Measurements from ENCODE around the gene PRKD2. TPM values are rescaled to one million over a fixed set of nuclear protein-coding genes. Genes with fewer than 3 reads are reported as not detected.

Gene PRKD2
- total RNA-seq, 1 donor from 2014 or later: 171 TPM

- intact Hi-C loops (cut with micrococcal nuclease): loop anchor here (1.0 to 10.0 kb wide), 8 partner anchors 10 to 1000 kb away; partner anchors contain the start of genes CCDC61, DACT3, DMWD and FKRP
Observed at GRCh38 chr19:46714444-46715106, 2.3 kb downstream of the PRKD2 start.

DNA sequence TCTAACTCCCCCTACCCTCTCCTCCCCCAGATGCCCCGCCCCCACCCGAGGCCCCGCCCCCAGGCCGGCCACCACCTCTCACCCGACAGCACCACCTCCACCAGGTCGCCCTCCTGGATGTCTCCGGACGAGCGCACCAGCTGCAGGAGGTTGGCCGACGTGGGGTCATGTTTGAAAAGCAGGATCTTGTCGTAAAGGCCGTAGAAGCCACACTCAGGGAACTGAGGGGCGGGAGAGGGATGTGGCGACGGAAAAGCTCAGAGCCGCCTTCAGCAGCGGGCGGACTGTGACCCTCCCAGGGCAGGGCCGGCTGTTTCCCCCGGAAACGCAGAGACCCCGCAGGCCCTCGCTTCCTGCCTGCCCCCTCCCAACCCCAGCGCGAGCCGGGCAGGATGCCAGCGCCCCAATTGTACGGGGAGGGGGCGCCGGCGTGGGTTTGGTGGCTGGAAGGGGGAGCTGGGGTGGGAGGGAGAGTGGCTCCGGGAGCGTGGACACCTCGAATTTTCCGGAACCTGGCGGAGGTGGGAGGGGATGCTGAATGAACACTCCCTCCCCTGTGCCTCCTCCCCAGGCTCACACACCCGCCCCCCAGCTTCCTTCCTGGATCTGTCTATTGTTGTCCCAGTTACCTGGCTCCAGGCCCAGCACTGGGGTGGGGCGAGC is 3.0 kb downstream of the PRKD2 start:
- intact Hi-C loops (cut with micrococcal nuclease): loop anchor here (1.0 to 10.0 kb wide), 8 partner anchors 10 to 999 kb away; partner anchors contain the start of genes CCDC61, DACT3, DMWD and FKRP

GRCh38 chr19:46712768-46713338 is 4.1 kb downstream of the PRKD2 start:
- intact Hi-C loops (cut with micrococcal nuclease): loop anchor here (5.0 to 10.0 kb wide), 4 partner anchors 532 to 998 kb away; partner anchors contain the start of genes CCDC61 and DMWD

- intact Hi-C loops (cut with micrococcal nuclease): loop anchor here (5.0 to 10.0 kb wide), 4 partner anchors 534 to 996 kb away; partner anchors contain the start of genes CCDC61 and DMWD
Observed at GRCh38 chr19:46710687-46711086, 6.2 kb downstream of the PRKD2 start.

- intact Hi-C loops (cut with micrococcal nuclease): loop anchor here (1.0 kb wide), 3 partner anchors 10 to 44 kb away; no protein-coding TSS in a partner anchor
Observed at GRCh38 chr19:46704379-46705076, 12.4 kb downstream of the PRKD2 start.

GRCh38 chr19:46700704-46701103 is 16.2 kb downstream of the PRKD2 start:
- intact Hi-C loops (cut with micrococcal nuclease): no loop called here

DNA sequence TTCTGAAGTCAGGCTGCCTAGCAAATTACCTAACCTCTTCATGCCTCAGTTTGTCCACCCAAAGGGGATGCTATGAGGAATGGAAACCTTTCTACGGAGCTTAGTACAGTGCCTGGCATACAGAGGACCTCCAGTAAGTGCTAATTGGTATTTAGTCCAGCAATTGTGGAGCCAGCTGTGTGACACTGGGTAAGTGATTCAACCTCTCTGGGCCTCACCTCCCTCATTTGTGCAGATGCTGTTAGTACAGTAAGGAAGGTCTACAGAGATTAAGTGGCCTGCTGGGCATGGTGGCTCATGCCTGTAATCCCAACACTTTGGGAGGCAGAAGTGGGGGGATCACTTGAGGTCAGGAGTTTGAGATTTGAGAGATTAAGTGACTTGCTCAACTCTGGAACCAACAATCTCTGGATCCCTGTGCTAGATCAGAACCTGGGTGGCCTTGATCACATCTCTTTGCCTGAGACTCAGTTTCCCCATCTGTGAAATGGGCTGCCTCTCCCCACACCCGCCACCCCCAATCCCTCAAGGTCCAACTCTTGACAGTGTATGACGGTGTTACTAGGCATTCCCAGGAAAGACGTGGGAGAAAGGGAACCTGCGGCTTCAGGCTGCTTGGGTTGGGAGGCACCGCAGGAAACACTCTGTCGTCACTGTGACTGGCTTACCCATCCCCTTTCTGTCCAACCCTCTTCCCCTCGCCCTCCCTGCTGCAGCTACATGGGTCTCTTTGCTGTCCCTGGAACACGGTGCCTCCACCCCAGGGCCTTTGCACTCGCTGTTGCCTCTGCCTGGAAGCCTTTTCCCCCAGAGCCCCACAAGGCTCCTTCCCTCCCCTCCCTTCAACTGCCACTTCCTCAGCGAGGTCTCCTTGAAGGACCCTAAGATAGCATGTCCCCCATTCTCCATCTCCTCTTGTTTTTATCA is 18.3 kb downstream of the PRKD2 start:
- intact Hi-C loops (cut with micrococcal nuclease): no loop called here

GRCh38 chr19:46697204-46697960 is 19.5 kb downstream of the PRKD2 start:
- intact Hi-C loops (cut with micrococcal nuclease): no loop called here

GRCh38 chr19:46696866-46697203 is 20.1 kb downstream of the PRKD2 start:
- intact Hi-C loops (cut with micrococcal nuclease): no loop called here

DNA sequence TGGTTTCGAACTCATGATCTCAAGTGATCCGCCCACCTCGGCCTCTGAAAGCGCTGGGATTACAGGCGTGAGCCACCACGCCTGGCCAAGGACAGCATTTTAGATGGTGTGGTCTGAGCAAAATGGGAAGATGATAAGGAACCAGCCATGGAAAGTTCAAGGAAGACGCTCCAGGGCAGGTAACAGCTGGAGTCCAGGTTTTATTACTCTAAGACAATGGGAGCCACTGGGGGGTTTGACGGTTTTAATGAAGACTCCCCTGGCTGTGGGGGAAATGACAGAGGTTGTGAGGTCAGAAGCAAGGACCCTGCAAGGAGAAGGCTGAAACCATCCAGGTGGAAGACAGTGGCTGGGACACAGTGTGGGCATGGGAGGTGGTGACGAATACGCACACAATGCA is 20.9 kb downstream of the PRKD2 start:
- intact Hi-C loops (cut with micrococcal nuclease): no loop called here

DNA sequence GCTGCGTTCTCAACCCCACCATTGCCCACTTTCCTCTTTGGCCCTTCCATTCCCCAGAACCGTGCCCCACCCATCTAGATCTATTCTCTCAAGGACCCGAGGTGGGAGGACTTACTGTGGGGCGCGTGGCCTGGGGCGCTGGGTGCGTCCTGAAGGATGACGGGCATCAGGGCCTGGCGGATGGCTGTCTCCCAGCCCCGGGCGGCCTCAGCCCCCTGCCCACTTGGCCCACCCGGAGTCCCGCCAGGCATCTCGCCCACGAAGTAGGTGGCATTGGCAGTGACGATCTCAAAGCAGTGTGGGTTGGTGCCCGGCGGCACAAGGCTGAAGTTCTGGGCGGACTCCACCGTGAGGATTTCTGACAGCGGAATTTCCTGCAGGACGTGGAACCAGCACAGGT is 23.2 kb downstream of the PRKD2 start:
- intact Hi-C loops (cut with micrococcal nuclease): no loop called here

DNA sequence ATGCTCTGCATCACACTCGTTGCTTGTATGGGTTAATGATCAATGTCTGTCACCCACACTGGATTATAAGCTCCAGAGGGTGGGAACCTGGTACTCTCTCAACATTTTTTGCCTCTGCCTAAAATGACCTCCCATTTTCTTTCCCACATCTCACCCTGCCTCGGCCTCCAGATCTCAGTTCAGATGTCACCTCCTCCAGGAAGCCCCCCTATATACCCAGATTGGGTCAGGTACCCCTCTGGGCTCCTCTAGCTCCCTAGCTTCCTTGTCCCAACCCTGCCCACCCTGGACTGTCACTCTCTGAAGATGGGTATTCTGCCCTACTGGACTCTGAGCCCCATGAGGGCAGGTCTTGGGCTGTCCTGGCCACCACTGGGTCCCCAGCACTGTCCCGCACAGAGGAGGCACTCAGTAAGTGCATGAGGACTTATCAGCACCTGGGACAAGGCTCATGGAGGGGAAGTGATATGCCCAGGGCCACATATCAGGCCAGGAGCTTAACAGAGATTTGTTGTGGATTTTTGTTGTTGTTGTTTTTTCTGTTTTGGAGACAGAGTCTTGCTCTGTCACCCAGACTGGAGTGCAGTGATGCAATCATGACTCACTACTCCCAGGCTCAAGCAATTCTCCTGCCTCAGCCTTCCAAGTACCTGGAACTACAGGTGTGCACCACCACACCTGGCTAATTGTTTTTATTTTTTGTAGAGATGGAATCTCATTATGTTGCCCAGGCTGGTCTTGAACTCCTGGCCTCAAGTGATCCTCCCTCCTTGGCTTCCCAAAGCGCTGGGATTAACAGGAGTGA is 23.8 kb downstream of the PRKD2 start:
- intact Hi-C loops (cut with micrococcal nuclease): no loop called here

- intact Hi-C loops (cut with micrococcal nuclease): no loop called here
Observed at GRCh38 chr19:46691948-46692347, 25.0 kb downstream of the PRKD2 start.

DNA sequence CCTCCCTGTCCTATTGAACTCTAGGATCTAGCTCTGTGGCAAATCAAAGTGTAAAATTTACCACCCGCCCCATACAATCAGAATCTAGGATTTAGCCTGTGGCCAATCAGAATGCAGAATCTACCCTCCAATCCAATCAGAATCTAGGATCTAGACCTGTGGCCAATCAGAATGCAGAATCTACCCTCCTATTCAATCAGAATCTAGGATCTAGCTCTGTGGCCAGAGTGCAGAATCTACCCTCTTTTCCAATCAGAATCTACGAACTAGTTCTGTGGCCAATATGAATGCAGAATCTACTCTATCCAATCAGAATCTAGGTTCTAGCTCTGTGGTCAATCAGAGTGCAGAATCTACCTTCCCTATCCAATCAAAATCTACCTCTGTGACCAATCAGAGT is 25.8 kb downstream of the PRKD2 start:
- intact Hi-C loops (cut with micrococcal nuclease): no loop called here

DNA sequence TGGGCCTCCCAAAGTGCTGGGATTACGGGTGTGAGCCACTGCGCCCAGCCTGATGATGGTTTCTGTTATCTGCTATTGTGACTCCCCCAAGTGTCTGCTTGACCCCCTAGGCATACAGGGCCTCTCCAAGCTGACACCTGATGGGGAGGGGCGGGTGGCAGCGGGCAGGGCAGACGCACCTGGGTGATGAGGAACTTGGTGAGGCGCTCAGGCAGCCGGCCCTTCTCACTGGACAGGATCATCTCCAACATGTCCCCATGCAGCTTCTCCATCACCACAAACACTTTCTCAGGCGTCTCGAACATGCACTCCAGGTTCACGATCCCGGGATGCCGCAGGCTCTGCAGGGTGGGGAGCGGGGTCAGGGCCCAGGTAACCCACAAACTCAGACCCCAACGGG is 27.6 kb downstream of the PRKD2 start:
- intact Hi-C loops (cut with micrococcal nuclease): no loop called here

GRCh38 chr19:46687438-46688145 is 29.3 kb downstream of the PRKD2 start:
- intact Hi-C loops (cut with micrococcal nuclease): no loop called here

GRCh38 chr19:46685189-46685588 is 31.7 kb downstream of the PRKD2 start:
- intact Hi-C loops (cut with micrococcal nuclease): no loop called here

DNA sequence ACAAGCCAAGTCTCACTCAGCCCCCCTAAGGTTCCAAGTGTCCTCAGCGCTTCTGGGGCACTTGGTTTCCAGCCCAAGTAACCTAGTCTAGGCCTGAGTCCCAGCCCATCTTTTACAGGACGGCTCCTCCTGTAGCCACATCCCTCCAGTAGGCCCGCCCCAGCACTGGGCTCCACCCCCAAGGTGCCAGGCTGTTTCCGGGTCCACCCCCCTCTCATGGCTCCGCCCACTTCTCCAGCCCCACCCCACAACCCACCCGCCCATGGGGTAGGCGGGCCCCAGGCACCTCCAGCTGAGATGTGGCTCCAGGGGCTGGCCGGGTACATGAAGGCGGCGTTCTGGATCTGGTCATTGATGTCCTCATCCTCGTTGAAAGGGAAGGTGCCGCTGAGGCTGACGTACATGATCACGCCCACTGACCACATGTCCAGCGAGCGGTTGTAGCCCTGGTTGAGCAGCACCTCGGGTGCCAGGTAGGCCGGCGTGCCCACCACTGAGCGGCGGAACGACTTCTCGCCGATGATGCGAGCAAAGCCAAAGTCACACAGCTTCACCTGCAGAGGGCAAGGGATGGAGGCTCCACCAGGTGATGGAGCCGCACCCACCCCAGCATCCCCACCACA is 38.7 kb downstream of the PRKD2 start:
- intact Hi-C loops (cut with micrococcal nuclease): loop anchor here (1.0 kb wide), 3 partner anchors 17 to 44 kb away; partner anchors contain the start of gene DACT3
